ENCODE results near the gene FAM168A.

Gene FAM168A

GRCh38 chr11:73510877-73511276 is 87.0 kb downstream of the FAM168A start:
- no peak for DNase-seq (ENCODE audit: low read depth in 2 of 2)
- TF ChIP-seq CTCF (IDR thresholded peaks at IDR 0.05; ENCODE audit: low read depth, low read length): no peak
- no peak overlapping the region for H3K4me3 ChIP-seq (replicated peaks in 1 of 2; ENCODE audit: low read depth in 2 of 2, low read length in 2 of 2)

GRCh38 chr11:73510106-73510505 is 87.8 kb downstream of the FAM168A start:
- H3K4me3 ChIP-seq (replicated peaks in 1 of 2; ENCODE audit: low read depth in 2 of 2, low read length in 2 of 2): no peak overlapping the region
- no peak for DNase-seq (ENCODE audit: low read depth in 2 of 2)
- no peak for TF ChIP-seq CTCF (IDR thresholded peaks at IDR 0.05; ENCODE audit: low read depth, low read length)

GRCh38 chr11:73509188-73509587 is 88.7 kb downstream of the FAM168A start:
- no peak for TF ChIP-seq CTCF (IDR thresholded peaks at IDR 0.05; ENCODE audit: low read depth, low read length)
- H3K4me3 ChIP-seq (replicated peaks in 1 of 2; ENCODE audit: low read depth in 2 of 2, low read length in 2 of 2): no peak overlapping the region
- DNase-seq (ENCODE audit: low read depth in 2 of 2): no peak

GRCh38 chr11:73508243-73509176 is 89.4 kb downstream of the FAM168A start:
- DNase-seq (ENCODE audit: low read depth in 2 of 2): no peak
- no peak for TF ChIP-seq CTCF (IDR thresholded peaks at IDR 0.05; ENCODE audit: low read depth, low read length)
- H3K4me3 ChIP-seq (replicated peaks in 1 of 2; ENCODE audit: low read depth in 2 of 2, low read length in 2 of 2): no peak overlapping the region

- TF ChIP-seq CTCF (IDR thresholded peaks at IDR 0.05; ENCODE audit: low read depth, low read length): no peak
These were observed 90.8 kb downstream of the FAM168A start for GRCh38 chr11:73507086-73507485.

GRCh38 chr11:73506038-73506437 is 91.9 kb downstream of the FAM168A start:
- H3K4me3 ChIP-seq (replicated peaks in 1 of 2; ENCODE audit: low read depth in 2 of 2, low read length in 2 of 2): no peak overlapping the region
- DNase-seq (ENCODE audit: low read depth in 2 of 2): no peak
- TF ChIP-seq CTCF (IDR thresholded peaks at IDR 0.05; ENCODE audit: low read depth, low read length): no peak

More at GRCh38 chr11:73507086-73507485, 90.8 kb downstream of the FAM168A start:
- peak in 1 of 2 donors; percentile 53 for DNase-seq (ENCODE audit: low read depth in 2 of 2)
- no peak overlapping the region for H3K4me3 ChIP-seq (replicated peaks in 1 of 2; ENCODE audit: low read depth in 2 of 2, low read length in 2 of 2)
